Right forelimb (tissue), 1 donor: ENCODE results near the gene SUPT3H.

Source experiments
- DNase-seq: peaks from one replicate; pipeline ENCODE4 v3.0.0-alpha.2; 2018

The SUPT3H gene

GRCh38 chr6:45387236-45387635 lies 9.5 kb upstream of the SUPT3H start:
- no peak for DNase-seq

GRCh38 chr6:45386501-45386900 lies 8.8 kb upstream of the SUPT3H start:
- DNase-seq, result no peak

GRCh38 chr6:45382391-45382790 lies 4.7 kb upstream of the SUPT3H start:
- DNase-seq, result no peak

- DNase-seq, result no peak
Observed at GRCh38 chr6:45378334-45378926, 696 bp upstream of the SUPT3H start.

- peak; percentile 88 for DNase-seq
Observed at GRCh38 chr6:45377043-45377553, 636 bp downstream of the SUPT3H start.

GRCh38 chr6:45376310-45377042 lies 1.3 kb downstream of the SUPT3H start:
- no peak for DNase-seq

- DNase-seq, result no peak
Observed at GRCh38 chr6:45375449-45375848, 2.3 kb downstream of the SUPT3H start.

GRCh38 chr6:45371924-45372573 lies 5.7 kb downstream of the SUPT3H start:
- no peak for DNase-seq

- no peak for DNase-seq
Observed at GRCh38 chr6:45369870-45370269, 7.9 kb downstream of the SUPT3H start.

- DNase-seq, result no peak
Observed at GRCh38 chr6:45367999-45368398, 9.7 kb downstream of the SUPT3H start.

- no peak for DNase-seq
Observed at GRCh38 chr6:45366534-45366933, 11.2 kb downstream of the SUPT3H start.

GRCh38 chr6:45365036-45365435 lies 12.7 kb downstream of the SUPT3H start:
- DNase-seq, result no peak

GRCh38 chr6:45364466-45364865 lies 13.3 kb downstream of the SUPT3H start:
- no peak for DNase-seq

GRCh38 chr6:45353654-45354053 lies 24.1 kb downstream of the SUPT3H start:
- no peak for DNase-seq

GRCh38 chr6:45351667-45352066 lies 26.1 kb downstream of the SUPT3H start:
- DNase-seq, result no peak

- no peak for DNase-seq
Observed at GRCh38 chr6:45351076-45351475, 26.7 kb downstream of the SUPT3H start.

- DNase-seq, result no peak
Observed at GRCh38 chr6:45350186-45350710, 27.5 kb downstream of the SUPT3H start.

- DNase-seq, result no peak
Observed at GRCh38 chr6:45344900-45345299, 32.8 kb downstream of the SUPT3H start.

GRCh38 chr6:45328523-45328922 lies 49.2 kb downstream of the SUPT3H start:
- DNase-seq, result no peak

- peak; percentile 49 for DNase-seq
Observed at GRCh38 chr6:45327956-45328522, 49.7 kb downstream of the SUPT3H start, which contains the start of gene RUNX2. Gene RUNX2, plus strand, starts transcription at chr6:45328330. Its CDS starts 397 bp downstream, at chr6:45328727.

GRCh38 chr6:45326698-45327417 lies 50.9 kb downstream of the SUPT3H start:
- DNase-seq, result no peak

- DNase-seq, result no peak
Observed at GRCh38 chr6:45323656-45324224, 54.0 kb downstream of the SUPT3H start.
